Smooth muscle cell (in vitro differentiated cells): ENCODE measurements around the gene ADGRG1. TPM values are rescaled to one million over a fixed set of nuclear protein-coding genes. Genes with fewer than 3 reads are reported as not detected.
A peak's percentile ranks its signal among the peaks of the same experiment; 100 is the strongest.

Experiments used
- DNase-seq: peaks from one replicate; lab custom pipeline; 2025; ENCODE audit not compliant: unreplicated experiment; lab: John Stamatoyannopoulos, UW
- H2AFZ ChIP-seq: fragments of 200-600 bp; sonication (generic); 2 replicates; pipeline ENCODE4 v1.6.0; 2016; ENCODE audit warnings: antibody characterized with exemption, low read depth, mild to moderate bottlenecking
- H3F3A ChIP-seq: fragments of 200-600 bp; sonication (generic); 2 replicates; pipeline ENCODE4 v1.6.0; 2017; ENCODE audit warnings: antibody characterized with exemption, low read depth
- H3K27ac ChIP-seq: fragments of 200-600 bp; sonication (generic); 2 replicates; pipeline ENCODE4 v1.5.1; 2016; ENCODE audit warnings: low read depth, mild to moderate bottlenecking
- H3K27me3 ChIP-seq: fragments of 200-600 bp; sonication (generic); 2 replicates; pipeline ENCODE4 v1.6.1; 2016; ENCODE audit warnings: low read depth, mild to moderate bottlenecking
- H3K36me3 ChIP-seq: fragments of 200-600 bp; sonication (generic); 2 replicates; pipeline ENCODE4 v1.5.1; 2016; ENCODE audit warnings: low read depth
- H3K4me1 ChIP-seq: fragments of 200-600 bp; sonication (generic); 2 replicates; pipeline ENCODE4 v1.5.1; 2016; ENCODE audit warnings: low read depth
- H3K4me2 ChIP-seq: fragments of 200-600 bp; sonication (generic); 2 replicates; pipeline ENCODE4 v1.6.0; 2016; ENCODE audit warnings: mild to moderate bottlenecking
- H3K4me3 ChIP-seq: fragments of 200-600 bp; sonication (generic); 2 replicates; pipeline ENCODE4 v1.5.1; 2016; ENCODE audit warnings: mild to moderate bottlenecking
- H3K79me2 ChIP-seq: fragments of 200-600 bp; sonication (generic); 2 replicates; pipeline ENCODE4 v1.6.0; 2016; ENCODE audit warnings: low read depth, mild to moderate bottlenecking
- H3K9ac ChIP-seq: fragments of 200-600 bp; sonication (generic); 2 replicates; pipeline ENCODE4 v1.6.0; 2016; ENCODE audit warnings: low read depth
- H3K9me3 ChIP-seq: fragments of 200-600 bp; sonication (generic); replicated peaks from 2 replicates; pipeline ENCODE4 v1.5.1; 2016; ENCODE audit warnings: low read depth
- H4K20me1 ChIP-seq: fragments of 200-600 bp; sonication (generic); 2 replicates; pipeline ENCODE4 v1.6.0; 2016; ENCODE audit warnings: low read depth
- CTCF ChIP-seq: fragments of 200-600 bp; sonication (generic); IDR thresholded peaks from 2 replicates; pipeline ENCODE4 v1.5.1; 2017; ENCODE audit warnings: borderline replicate concordance, mild to moderate bottlenecking, antibody characterized with exemption; ENCODE audit not compliant: insufficient read depth, poor library complexity, severe bottlenecking
- WGBS: methylation state at CpG from one replicate; pipeline ENCODE4 v1.1.7; 2016; ENCODE audit warnings: low lambda C conversion rate; 5-methylcytosine and 5-hydroxymethylcytosine counted together
- polyA plus RNA-seq: library from polyadenylated mRNA; unstranded; fragments of >200 nt; fragmentation: Nextera tagmentation; extraction: Ambion mirVana; gene quantifications from 2 replicates; pipeline ENCODE4 v1.2.1, GENCODE V29; 2016
- total RNA-seq: library from RNA; depleted of rRNA; stranded (reverse); fragments of >200 nt; gene quantifications from 2 replicates; pipeline ENCODE4 v1.2.3, GENCODE V29; 2014

ADGRG1 gene
- total and polyA plus RNA-seq, 2 experiments from 2014 or later: 15.3 to 32.0 TPM

GRCh38 chr16:57680842-57681375 lies 52.5 kb downstream of the ADGRG1 start:
- no peaks in the 10 kb centered on the region for H3K9me3 ChIP-seq
- no peak overlapping the region for H3K4me3 ChIP-seq
- H3K9ac ChIP-seq: no peak overlapping the region
- H3K36me3 ChIP-seq: no peaks in the 10 kb centered on the region
- H3K4me1 ChIP-seq: peaks cover 3% of the 10 kb centered on the region
- no peak overlapping the region for H3K27ac ChIP-seq
- peak overlapping the region; percentile 31 for H3K4me2 ChIP-seq
- no peak for TF ChIP-seq CTCF
- H3K27me3 ChIP-seq: no peaks in the 10 kb centered on the region
- H3F3A ChIP-seq: no peaks in the 10 kb centered on the region
- WGBS: 57% methylated on average over 5 of the region's 5 CpGs
- no peak for DNase-seq
- H2AFZ ChIP-seq: no peak overlapping the region
- H4K20me1 ChIP-seq: no peaks in the 10 kb centered on the region
- H3K79me2 ChIP-seq: no peaks in the 10 kb centered on the region

- Histone ChIP-seq H3K27me3 (no peaks in the 10 kb centered on the region), H2AFZ (no peak overlapping the region)
- no peak for DNase-seq
These were observed 53.7 kb downstream of the ADGRG1 start for GRCh38 chr16:57681950-57682728.

GRCh38 chr16:57682809-57683635 lies 54.6 kb downstream of the ADGRG1 start:
- Histone ChIP-seq H4K20me1 (no peaks in the 10 kb centered on the region), H3K4me3 (no peak overlapping the region), H3K4me1 (no peaks in the 10 kb centered on the region), H3K36me3 (no peaks in the 10 kb centered on the region), H3K27me3 (no peaks in the 10 kb centered on the region), H3F3A (no peaks in the 10 kb centered on the region), H3K79me2 (no peaks in the 10 kb centered on the region), H3K9ac (no peak overlapping the region), H3K27ac (no peak overlapping the region), H3K9me3 (no peaks in the 10 kb centered on the region), H2AFZ (no peak overlapping the region), H3K4me2 (no peak overlapping the region)
- no peak for TF ChIP-seq CTCF
- WGBS: 91% methylated on average over 11 of the region's 11 CpGs
- DNase-seq: no peak

More at GRCh38 chr16:57681950-57682728, 53.7 kb downstream of the ADGRG1 start:
- Histone ChIP-seq H4K20me1 (no peaks in the 10 kb centered on the region), H3K4me3 (no peak overlapping the region), H3K27ac (no peak overlapping the region), H3K36me3 (no peaks in the 10 kb centered on the region), H3K9me3 (no peaks in the 10 kb centered on the region), H3K4me1 (no peaks in the 10 kb centered on the region), H3K9ac (no peak overlapping the region), H3F3A (no peaks in the 10 kb centered on the region), H3K4me2 (no peak overlapping the region), H3K79me2 (no peaks in the 10 kb centered on the region)
- TF ChIP-seq CTCF: no peak
- 88% methylated on average over 12 of the region's 13 CpGs for WGBS
